ENCODE results near the gene FKBP2. TPM values are rescaled to one million over a fixed set of nuclear protein-coding genes. Genes with fewer than 3 reads are reported as not detected.
"Not testable (repeated sequence)": the region's sequence is repeated elsewhere in the genome, so short reads cannot be mapped to it uniquely, and the experiment has no call there.

The FKBP2 gene
- total and polyA plus RNA-seq, 4 donors: 65.2 to 397 (median 150) TPM

DNA sequence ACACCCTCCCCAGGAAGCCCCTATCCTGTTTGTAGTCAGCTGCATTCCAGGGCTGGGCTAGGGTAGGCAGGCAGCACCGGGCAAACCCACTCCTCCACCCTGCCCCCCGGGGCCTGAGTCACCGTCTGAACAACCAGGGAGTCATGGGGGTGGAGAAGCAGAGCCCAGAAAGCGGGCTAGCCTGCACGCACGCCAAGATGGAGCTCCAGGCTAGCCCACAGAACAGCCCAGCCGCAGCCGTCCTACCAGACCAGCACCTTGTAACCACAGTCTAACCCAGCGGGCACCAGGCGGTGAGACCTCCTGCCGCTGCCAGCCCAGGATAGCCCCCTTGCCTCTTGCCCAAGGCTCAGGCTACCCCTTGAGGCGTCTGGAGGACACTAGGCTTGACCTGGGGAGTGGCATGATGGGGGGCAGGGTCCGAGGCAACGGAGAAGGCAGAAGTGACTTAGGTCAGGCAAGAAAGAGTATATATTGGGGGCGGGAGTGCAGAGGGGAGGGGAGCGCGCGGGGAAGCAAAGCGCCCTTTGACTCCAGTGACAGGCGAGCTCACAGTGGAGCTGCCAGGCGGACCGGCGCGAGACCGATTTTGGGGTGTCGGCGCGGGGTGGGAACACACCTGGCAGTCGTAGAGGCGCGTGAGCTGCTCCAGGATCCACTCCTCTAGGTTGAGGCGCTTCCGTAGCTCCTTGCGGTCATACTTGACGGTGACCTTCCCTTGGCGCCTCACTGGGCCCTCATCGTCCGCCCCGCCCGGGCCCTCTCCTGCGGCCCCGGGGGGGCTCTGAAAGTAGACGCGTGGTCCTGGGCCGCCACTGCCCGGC lies 5.1 kb downstream of the FKBP2 start:
- Histone ChIP-seq H3K4me1 (ENCODE audit: control insufficient read depth in 5 of 5, insufficient read depth in 5 of 5, low read length in 5 of 5) (peaks cover 0 to 31% (median 5%) of the 10 kb centered on the region in 5 donors), H3K4me3 (peak overlapping the region; percentile 61), H3K9me3 (ENCODE audit: control insufficient read depth in 4 of 4, insufficient read depth in 3 of 4, low read length in 3 of 4) (no peaks in the 10 kb centered on the region), H3K27ac (ENCODE audit: low read depth in 1 of 2, low read length in 1 of 2) (peak overlapping the region; percentile 84 to 88), H3K27me3 (ENCODE audit: control insufficient read depth in 3 of 3, insufficient read depth in 3 of 3, low read length in 2 of 3) (no peaks in the 10 kb centered on the region), H3K9ac (ENCODE audit: insufficient read depth in 1 of 2, low read length in 2 of 2) (peak overlapping the region in 1 of 2 donors; percentile 11), H3K36me3 (ENCODE audit: control insufficient read depth in 4 of 4, insufficient read depth in 4 of 4, low read length in 4 of 4) (peaks cover 0 to 10% (median 1%) of the 10 kb centered on the region in 4 donors)
- TF ChIP-seq, protein P1, sequence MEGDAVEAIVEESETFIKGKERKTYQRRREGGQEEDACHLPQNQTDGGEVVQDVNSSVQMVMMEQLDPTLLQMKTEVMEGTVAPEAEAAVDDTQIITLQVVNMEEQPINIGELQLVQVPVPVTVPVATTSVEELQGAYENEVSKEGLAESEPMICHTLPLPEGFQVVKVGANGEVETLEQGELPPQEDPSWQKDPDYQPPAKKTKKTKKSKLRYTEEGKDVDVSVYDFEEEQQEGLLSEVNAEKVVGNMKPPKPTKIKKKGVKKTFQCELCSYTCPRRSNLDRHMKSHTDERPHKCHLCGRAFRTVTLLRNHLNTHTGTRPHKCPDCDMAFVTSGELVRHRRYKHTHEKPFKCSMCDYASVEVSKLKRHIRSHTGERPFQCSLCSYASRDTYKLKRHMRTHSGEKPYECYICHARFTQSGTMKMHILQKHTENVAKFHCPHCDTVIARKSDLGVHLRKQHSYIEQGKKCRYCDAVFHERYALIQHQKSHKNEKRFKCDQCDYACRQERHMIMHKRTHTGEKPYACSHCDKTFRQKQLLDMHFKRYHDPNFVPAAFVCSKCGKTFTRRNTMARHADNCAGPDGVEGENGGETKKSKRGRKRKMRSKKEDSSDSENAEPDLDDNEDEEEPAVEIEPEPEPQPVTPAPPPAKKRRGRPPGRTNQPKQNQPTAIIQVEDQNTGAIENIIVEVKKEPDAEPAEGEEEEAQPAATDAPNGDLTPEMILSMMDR (IDR thresholded peaks at IDR 0.05; ENCODE audit: control extremely low read depth, extremely low read depth): no peak
- WGBS, 2 donors: 0 to 1% methylated on average over 44 to 46 of the region's 46 CpGs
- no peak for ATAC-seq (ENCODE audit: insufficient read depth, low FRiP score)
- peak; percentile 47 to 66 (median 66) for DNase-seq

DNA sequence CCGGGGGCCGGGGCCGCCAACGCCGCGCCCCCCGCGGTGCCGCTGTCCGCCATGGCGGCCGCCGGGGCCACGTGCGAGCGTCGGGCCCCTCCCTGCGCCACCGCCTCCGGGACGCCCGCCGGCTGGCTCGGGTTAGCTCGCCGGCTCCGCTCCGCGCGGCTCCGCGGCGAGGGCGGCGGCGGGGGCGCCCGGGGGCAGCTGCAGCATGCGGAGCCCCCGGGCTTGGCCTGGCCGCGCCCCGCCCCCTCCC lies 5.7 kb downstream of the FKBP2 start:
- ATAC-seq (ENCODE audit: insufficient read depth, low FRiP score); H3K9ac ChIP-seq (ENCODE audit: insufficient read depth in 1 of 2, low read length in 2 of 2); DNase-seq; H3K9me3 ChIP-seq (ENCODE audit: control insufficient read depth in 4 of 4, insufficient read depth in 3 of 4, low read length in 3 of 4); H3K27me3 ChIP-seq (ENCODE audit: control insufficient read depth in 3 of 3, insufficient read depth in 3 of 3, low read length in 2 of 3): not testable (repeated sequence)
- WGBS, 2 donors: 0 to 1% methylated on average over 2 to 42 of the region's 43 CpGs
- H3K36me3 ChIP-seq (ENCODE audit: control insufficient read depth in 4 of 4, insufficient read depth in 4 of 4, low read length in 4 of 4): peaks cover 0 to 10% (median 1%) of the 10 kb centered on the region in 4 donors
- H3K27ac ChIP-seq (ENCODE audit: low read depth in 1 of 2, low read length in 1 of 2): peak overlapping the region in 1 of 2 donors; percentile 88
- H3K4me1 ChIP-seq (ENCODE audit: control insufficient read depth in 5 of 5, insufficient read depth in 5 of 5, low read length in 5 of 5): peaks cover 0 to 32% (median 5%) of the 10 kb centered on the region in 5 donors
- H3K4me3 ChIP-seq: peak overlapping the region; percentile 61

DNA sequence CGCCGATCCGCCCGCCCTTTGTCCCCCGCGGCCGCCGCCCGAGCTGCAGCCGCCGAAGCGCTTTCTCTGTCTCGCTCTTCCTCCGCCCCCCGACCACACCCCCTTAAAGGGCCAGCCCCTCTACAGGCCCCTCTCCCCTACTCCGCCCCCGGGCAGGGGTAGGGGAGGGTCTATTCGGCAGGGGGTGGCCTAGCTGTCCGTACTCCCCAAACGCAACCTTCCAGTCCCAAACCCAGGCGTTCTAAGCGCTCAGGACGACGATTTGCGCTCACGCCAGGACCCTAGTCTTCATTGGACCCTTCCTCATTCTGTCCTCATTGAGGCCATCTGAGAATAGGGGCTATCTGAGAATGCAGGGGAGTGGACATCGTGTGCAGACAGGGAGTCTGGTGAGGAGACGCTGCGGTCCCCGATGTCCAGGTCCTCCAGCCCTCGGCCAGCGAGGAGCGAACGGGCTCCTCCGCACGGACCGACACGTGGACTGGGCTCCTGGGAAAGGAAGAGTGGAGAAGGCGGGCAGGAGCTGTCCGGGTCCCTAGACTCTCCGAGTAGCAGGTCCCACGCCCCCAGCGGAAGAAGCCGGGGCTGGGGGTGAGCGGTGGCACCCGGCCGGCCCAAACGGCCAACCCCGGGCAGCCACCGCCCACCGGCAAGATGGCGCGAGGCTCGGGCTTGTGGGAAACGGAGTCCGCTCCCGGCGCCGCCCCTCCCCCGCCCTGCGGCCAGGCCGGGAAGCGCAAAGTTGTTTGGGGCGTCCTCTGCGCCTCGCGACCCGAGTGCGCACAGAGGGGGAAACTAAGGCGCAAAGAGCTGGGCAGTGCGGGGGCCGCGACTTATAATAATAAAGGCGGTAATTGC lies 6.2 kb downstream of the FKBP2 start, which contains the start of gene PPP1R14B:
PPP1R14B (minus strand) TSS at position 73 of the 858 bp plus-strand sequence. CDS start 270 bp downstream, outside the sequence.
- 1% methylated on average over 58 to 74 of the region's 74 CpGs for WGBS, 2 donors
- H3K9ac ChIP-seq (ENCODE audit: insufficient read depth in 1 of 2, low read length in 2 of 2): peak within 1 kb of the TSS in 1 of 2 donors; percentile 11
- peaks cover 0 to 37% (median 5%) of the 10 kb centered on the region in 5 donors for H3K4me1 ChIP-seq (ENCODE audit: control insufficient read depth in 5 of 5, insufficient read depth in 5 of 5, low read length in 5 of 5)
- ATAC-seq (ENCODE audit: insufficient read depth, low FRiP score) (peak; percentile 82), DNase-seq (peak; percentile 89 to 91 (median 91))
- TF ChIP-seq, protein P1 (IDR thresholded peaks at IDR 0.05; ENCODE audit: control extremely low read depth, extremely low read depth): no peak
- peaks cover 0 to 10% (median 1%) of the 10 kb centered on the region in 4 donors for H3K36me3 ChIP-seq (ENCODE audit: control insufficient read depth in 4 of 4, insufficient read depth in 4 of 4, low read length in 4 of 4)
- peak within 1 kb of the TSS; percentile 84 to 88 for H3K27ac ChIP-seq (ENCODE audit: low read depth in 1 of 2, low read length in 1 of 2)
- no peaks in the 10 kb centered on the region for H3K9me3 ChIP-seq (ENCODE audit: control insufficient read depth in 4 of 4, insufficient read depth in 3 of 4, low read length in 3 of 4)
- H3K4me3 ChIP-seq: peak within 1 kb of the TSS; percentile 61
- H3K27me3 ChIP-seq (ENCODE audit: control insufficient read depth in 3 of 3, insufficient read depth in 3 of 3, low read length in 2 of 3): no peaks in the 10 kb centered on the region
